ENCODE measurements around the gene BDH1. TPM values are rescaled to one million over a fixed set of nuclear protein-coding genes. Genes with fewer than 3 reads are reported as not detected.
"Not testable (repeated sequence)": the region's sequence is repeated elsewhere in the genome, so short reads cannot be mapped to it uniquely, and the experiment has no call there.

The BDH1 gene
- total RNA-seq, 1 experiment from 2014 or later, result 38.6 TPM

DNA sequence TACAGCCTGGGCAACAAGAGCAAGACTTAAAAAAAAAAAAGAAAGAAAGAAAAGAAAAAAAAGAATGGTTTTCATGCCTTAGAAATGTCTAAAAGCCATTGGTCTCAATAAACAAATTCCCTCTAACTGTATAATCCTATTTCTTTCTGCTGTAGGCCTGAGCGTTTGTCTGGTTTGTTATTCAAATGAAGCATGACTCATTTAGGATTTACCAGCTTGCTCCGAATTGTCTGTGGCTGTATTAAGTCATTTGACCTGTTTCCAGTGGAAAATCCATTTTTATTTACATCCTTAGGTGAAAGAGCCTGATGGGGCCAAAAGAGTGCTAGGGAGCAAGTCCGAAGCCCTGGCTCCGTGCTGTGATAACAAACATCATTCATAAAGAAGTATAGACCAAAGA is 73.8 kb downstream of the BDH1 start:
- no TSS peak for BruUV-seq (replicated peaks)
- ChIA-PET POLR2A (no interaction called here), CTCF (interaction anchor here (2.0 kb wide), 1 partner anchor 20 kb away, joined by 4 read pairs; no protein-coding TSS in a partner anchor)
- no peak for DNase-seq (ENCODE audit: unreplicated experiment)
- Mint-ChIP-seq H3K27ac (ENCODE audit: low read depth, unreplicated experiment) (no peak overlapping the region), H3K36me3 (ENCODE audit: insufficient read depth, unreplicated experiment) (no peaks in the 10 kb centered on the region), H3K4me1 (ENCODE audit: insufficient read depth, unreplicated experiment) (peaks cover 31% of the 10 kb centered on the region), H3K27me3 (ENCODE audit: insufficient read depth, unreplicated experiment) (no peaks in the 10 kb centered on the region), H3K4me3 (ENCODE audit: unreplicated experiment) (no peak overlapping the region), H3K9me3 (ENCODE audit: unreplicated experiment) (no peaks in the 10 kb centered on the region)
- intact Hi-C loops (cut with micrococcal nuclease), result no loop called here
- TF ChIP-seq, protein P1, sequence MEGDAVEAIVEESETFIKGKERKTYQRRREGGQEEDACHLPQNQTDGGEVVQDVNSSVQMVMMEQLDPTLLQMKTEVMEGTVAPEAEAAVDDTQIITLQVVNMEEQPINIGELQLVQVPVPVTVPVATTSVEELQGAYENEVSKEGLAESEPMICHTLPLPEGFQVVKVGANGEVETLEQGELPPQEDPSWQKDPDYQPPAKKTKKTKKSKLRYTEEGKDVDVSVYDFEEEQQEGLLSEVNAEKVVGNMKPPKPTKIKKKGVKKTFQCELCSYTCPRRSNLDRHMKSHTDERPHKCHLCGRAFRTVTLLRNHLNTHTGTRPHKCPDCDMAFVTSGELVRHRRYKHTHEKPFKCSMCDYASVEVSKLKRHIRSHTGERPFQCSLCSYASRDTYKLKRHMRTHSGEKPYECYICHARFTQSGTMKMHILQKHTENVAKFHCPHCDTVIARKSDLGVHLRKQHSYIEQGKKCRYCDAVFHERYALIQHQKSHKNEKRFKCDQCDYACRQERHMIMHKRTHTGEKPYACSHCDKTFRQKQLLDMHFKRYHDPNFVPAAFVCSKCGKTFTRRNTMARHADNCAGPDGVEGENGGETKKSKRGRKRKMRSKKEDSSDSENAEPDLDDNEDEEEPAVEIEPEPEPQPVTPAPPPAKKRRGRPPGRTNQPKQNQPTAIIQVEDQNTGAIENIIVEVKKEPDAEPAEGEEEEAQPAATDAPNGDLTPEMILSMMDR (IDR thresholded peaks at IDR 0.05; ENCODE audit: unreplicated experiment), result no peak

DNA sequence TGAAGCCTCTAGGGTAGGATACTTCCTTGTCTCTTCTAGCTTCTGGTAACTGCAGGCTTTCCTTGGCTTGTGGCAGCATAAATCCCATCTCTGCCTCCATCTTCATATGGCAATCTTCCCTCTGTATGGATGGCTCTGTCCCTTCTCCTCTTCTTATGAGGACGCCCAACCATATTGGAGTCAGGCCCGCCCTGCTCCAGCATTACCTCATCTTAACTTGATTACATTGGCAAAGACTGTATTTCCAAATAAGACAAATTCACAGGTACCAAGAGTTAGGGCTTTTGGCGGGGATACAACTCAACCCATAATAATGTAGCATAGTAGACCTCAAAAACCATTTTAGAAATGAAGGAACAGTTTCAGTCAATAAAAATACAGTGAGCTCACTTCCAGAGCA is 75.4 kb downstream of the BDH1 start:
- H3K27ac Mint-ChIP-seq (ENCODE audit: low read depth, unreplicated experiment), result no peak overlapping the region
- no TSS peak for BruUV-seq (replicated peaks)
- no peaks in the 10 kb centered on the region for H3K36me3 Mint-ChIP-seq (ENCODE audit: insufficient read depth, unreplicated experiment)
- ChIA-PET POLR2A (interaction anchor here (1.3 to 3.9 kb wide), 3 partner anchors 9 to 163 kb away, joined by 3 to 21 read pairs (median 3); no protein-coding TSS in a partner anchor), CTCF (interaction anchor here (0.9 to 1.7 kb wide), 4 partner anchors 13 to 224 kb away, joined by 3 to 5 read pairs (median 4); no protein-coding TSS in a partner anchor)
- TF ChIP-seq, protein P1 (IDR thresholded peaks at IDR 0.05; ENCODE audit: unreplicated experiment), result no peak
- H3K27me3 Mint-ChIP-seq (ENCODE audit: insufficient read depth, unreplicated experiment), result no peaks in the 10 kb centered on the region
- H3K4me1 Mint-ChIP-seq (ENCODE audit: insufficient read depth, unreplicated experiment), result peaks cover 31% of the 10 kb centered on the region
- no peak for DNase-seq (ENCODE audit: unreplicated experiment)
- intact Hi-C loops (cut with micrococcal nuclease), result no loop called here
- no peaks in the 10 kb centered on the region for H3K9me3 Mint-ChIP-seq (ENCODE audit: unreplicated experiment)
- no peak overlapping the region for H3K4me3 Mint-ChIP-seq (ENCODE audit: unreplicated experiment)

DNA sequence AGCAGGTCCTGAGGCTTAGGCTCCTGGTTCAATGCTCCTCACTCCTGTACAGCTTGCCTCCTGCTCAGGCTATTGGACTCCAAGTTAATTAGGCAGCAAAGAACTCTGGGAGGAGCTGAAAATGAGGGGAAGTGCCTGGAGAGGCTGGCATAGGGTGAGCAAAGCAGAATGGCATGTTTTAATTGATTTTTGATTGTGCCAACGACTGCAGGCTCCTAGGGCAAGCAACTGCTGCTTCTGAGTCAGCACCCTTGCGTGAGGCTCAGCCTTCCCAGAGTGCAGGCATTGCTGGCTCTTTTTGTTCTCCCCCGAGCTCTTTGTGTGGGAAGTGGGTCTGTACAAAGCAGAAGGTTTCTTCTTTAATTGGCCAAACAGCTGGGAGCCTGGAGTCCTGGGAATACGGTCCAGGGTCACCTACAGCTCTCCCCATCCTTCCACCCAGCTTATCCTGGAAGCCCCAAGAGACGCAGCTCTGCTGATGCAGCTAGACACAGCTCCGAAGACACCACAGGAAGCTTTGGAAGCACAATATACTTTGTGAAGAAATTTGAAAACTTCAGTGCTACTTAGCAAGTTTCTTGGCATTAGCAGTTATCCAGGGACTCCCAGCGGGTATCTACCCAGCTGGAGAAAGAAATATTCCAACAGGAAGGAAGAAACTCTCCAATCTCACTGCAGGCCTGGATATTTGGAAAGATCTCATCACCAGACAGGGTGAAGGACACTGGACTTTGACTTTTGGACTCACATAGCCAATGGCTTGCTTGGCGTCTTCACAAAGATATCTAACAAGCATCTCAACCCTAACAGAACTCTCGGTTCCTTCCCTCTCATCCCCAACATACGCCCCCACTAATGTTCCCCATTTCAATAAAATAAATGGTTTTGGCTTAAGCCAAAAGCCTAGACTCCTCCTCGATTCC is 76.8 kb downstream of the BDH1 start:
- intact Hi-C loops (cut with micrococcal nuclease), result no loop called here
- TF ChIP-seq, protein P1 (IDR thresholded peaks at IDR 0.05; ENCODE audit: unreplicated experiment), result no peak
- H3K4me3 Mint-ChIP-seq (ENCODE audit: unreplicated experiment), result no peak overlapping the region
- peak overlapping the region; percentile 27 for H3K27ac Mint-ChIP-seq (ENCODE audit: low read depth, unreplicated experiment)
- DNase-seq (ENCODE audit: unreplicated experiment), result peak; percentile 61
- peaks cover 31% of the 10 kb centered on the region for H3K4me1 Mint-ChIP-seq (ENCODE audit: insufficient read depth, unreplicated experiment)
- ChIA-PET POLR2A (interaction anchor here (0.7 to 3.9 kb wide), 11 partner anchors 9 to 272 kb away, joined by 3 to 21 read pairs (median 3); no protein-coding TSS in a partner anchor), CTCF (interaction anchor here (0.5 to 1.3 kb wide), 4 partner anchors 13 to 322 kb away, joined by 3 to 4 read pairs (median 4); no protein-coding TSS in a partner anchor)
- no peaks in the 10 kb centered on the region for H3K36me3 Mint-ChIP-seq (ENCODE audit: insufficient read depth, unreplicated experiment)
- no TSS peak for BruUV-seq (replicated peaks)
- no peaks in the 10 kb centered on the region for H3K27me3 Mint-ChIP-seq (ENCODE audit: insufficient read depth, unreplicated experiment)
- H3K9me3 Mint-ChIP-seq (ENCODE audit: unreplicated experiment), result no peaks in the 10 kb centered on the region

DNA sequence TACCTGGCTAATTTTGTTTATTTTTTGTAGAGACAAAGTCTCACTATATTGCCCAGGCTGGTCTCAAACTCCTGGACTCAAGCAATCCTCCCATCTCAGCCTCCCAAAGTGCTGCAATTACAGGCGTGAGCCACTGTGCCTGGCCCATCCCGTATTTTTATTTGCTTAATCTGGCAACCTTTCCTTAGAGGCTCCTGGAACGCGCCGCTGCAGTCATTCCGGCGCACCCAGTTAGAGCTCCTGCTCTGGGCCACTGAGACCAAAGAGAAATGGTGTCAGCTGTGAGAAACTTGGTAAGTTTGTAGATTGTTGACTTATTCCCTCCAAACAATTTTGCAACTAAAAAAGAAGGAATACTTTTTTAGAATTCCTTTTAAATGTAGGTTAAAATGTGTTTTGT is 78.0 kb downstream of the BDH1 start:
- BruUV-seq (replicated peaks); H3K27me3 Mint-ChIP-seq (ENCODE audit: insufficient read depth, unreplicated experiment): not testable (repeated sequence)
- CTCF ChIA-PET, result interaction anchor here (0.6 to 1.0 kb wide), 3 partner anchors 39 to 254 kb away, joined by 3 to 4 read pairs (median 3); no protein-coding TSS in a partner anchor

More for the DNA sequence above, 78.0 kb downstream of the BDH1 start:
- H3K36me3 Mint-ChIP-seq (ENCODE audit: insufficient read depth, unreplicated experiment); H3K9me3 Mint-ChIP-seq (ENCODE audit: unreplicated experiment); intact Hi-C loops (cut with micrococcal nuclease); H3K27ac Mint-ChIP-seq (ENCODE audit: low read depth, unreplicated experiment); H3K4me3 Mint-ChIP-seq (ENCODE audit: unreplicated experiment); DNase-seq (ENCODE audit: unreplicated experiment): not testable (repeated sequence)
- peaks cover 31% of the 10 kb centered on the region for H3K4me1 Mint-ChIP-seq (ENCODE audit: insufficient read depth, unreplicated experiment)
- POLR2A ChIA-PET, result interaction anchor here (1.3 to 3.9 kb wide), 2 partner anchors 8 to 11 kb away, joined by 4 to 21 read pairs; no protein-coding TSS in a partner anchor
